HG02870 (cell line): ENCODE data around the gene C4B.

Experiments used
- ATAC-seq: cut with Tn5 transposase; IDR thresholded peaks from one replicate; pipeline ENCODE4 v1.9.1; 2021; ENCODE audit warnings: mild to moderate bottlenecking, moderate library complexity; ENCODE audit not compliant: unreplicated experiment

The C4B gene

GRCh38 chr6:32081168-32081990 lies 66.8 kb downstream of the C4B start:
- no peak for ATAC-seq

- no peak for ATAC-seq
These were observed 67.9 kb downstream of the C4B start for GRCh38 chr6:32082478-32082877.

GRCh38 chr6:32082935-32083334 lies 68.3 kb downstream of the C4B start:
- no peak for ATAC-seq

GRCh38 chr6:32083812-32084768 lies 69.5 kb downstream of the C4B start:
- no peak for ATAC-seq

- no peak for ATAC-seq
These were observed 70.2 kb downstream of the C4B start for GRCh38 chr6:32084780-32085179.
